ENCODE measurements around the gene BCAS3.
A peak's percentile ranks its signal among the peaks of the same experiment; 100 is the strongest.

Gene BCAS3

DNA sequence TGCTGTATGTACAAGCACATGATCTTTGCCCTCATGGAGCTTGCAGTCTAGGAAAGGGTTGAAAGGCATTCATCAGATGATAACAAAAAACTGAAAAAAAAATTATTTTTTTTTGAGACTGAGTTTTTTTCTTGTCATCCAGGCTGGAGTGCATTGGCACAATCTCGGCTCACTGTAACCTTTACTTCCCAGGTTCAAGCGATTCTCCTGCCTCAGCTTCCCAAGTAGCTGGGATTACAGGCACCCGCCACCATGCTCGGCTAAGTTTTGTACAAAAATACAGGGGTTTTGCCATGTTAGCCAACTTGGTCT is 38.7 kb upstream of the BCAS3 start:
- TF ChIP-seq, protein P1, sequence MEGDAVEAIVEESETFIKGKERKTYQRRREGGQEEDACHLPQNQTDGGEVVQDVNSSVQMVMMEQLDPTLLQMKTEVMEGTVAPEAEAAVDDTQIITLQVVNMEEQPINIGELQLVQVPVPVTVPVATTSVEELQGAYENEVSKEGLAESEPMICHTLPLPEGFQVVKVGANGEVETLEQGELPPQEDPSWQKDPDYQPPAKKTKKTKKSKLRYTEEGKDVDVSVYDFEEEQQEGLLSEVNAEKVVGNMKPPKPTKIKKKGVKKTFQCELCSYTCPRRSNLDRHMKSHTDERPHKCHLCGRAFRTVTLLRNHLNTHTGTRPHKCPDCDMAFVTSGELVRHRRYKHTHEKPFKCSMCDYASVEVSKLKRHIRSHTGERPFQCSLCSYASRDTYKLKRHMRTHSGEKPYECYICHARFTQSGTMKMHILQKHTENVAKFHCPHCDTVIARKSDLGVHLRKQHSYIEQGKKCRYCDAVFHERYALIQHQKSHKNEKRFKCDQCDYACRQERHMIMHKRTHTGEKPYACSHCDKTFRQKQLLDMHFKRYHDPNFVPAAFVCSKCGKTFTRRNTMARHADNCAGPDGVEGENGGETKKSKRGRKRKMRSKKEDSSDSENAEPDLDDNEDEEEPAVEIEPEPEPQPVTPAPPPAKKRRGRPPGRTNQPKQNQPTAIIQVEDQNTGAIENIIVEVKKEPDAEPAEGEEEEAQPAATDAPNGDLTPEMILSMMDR (IDR thresholded peaks at IDR 0.05; ENCODE audit: insufficient read depth, low read depth, low read length, missing control alignments), result no peak
- no peak for DNase-seq (ENCODE audit: low read depth)
- H3K4me3 ChIP-seq (ENCODE audit: low read length), result no peak overlapping the region

DNA sequence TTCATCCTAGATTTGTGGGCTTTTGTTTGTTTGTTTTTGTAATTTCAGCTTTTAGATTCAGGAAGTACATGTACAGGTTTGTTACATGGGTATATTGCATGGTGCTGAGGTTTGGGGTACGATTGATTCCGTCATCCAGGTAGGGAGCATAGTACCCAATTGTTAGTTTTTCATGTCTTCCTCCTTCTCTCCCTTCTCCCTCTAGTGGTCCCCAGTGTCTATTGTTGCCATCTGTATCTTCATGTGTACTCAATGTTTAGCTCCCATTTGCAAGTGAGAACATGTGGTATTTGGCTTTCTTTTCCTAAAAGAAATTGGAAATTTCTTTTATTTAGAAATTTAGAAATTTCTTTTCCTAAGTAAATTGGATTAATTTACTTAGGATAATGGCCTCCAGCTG is 37.1 kb upstream of the BCAS3 start:
- TF ChIP-seq, protein P1 (IDR thresholded peaks at IDR 0.05; ENCODE audit: insufficient read depth, low read depth, low read length, missing control alignments), result peak; percentile 42

DNA sequence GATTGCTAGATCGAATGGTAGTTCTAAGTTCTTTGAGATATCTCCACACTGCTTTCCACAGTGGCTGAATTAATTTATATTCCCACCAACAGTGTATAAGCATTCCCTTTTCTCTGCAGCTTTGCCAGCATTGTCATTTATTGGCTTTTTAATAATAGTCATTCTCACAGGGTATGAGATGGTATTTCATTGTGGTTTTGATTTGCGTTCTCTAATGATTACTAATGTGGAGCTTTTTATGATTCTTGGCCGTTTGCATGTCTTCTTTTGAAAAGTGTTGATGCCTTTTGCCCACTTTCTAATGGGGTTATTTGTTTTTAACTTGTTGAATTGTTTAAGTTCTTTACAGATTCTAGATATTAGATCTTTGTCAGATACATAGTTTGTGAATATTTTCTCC is 36.5 kb upstream of the BCAS3 start:
- H3K4me3 ChIP-seq (ENCODE audit: low read length), result no peak overlapping the region
- TF ChIP-seq, protein P1 (IDR thresholded peaks at IDR 0.05; ENCODE audit: insufficient read depth, low read depth, low read length, missing control alignments), result no peak

More for the DNA sequence above, 37.1 kb upstream of the BCAS3 start:
- H3K4me3 ChIP-seq (ENCODE audit: low read length), result no peak overlapping the region
- peak; percentile 27 for DNase-seq (ENCODE audit: low read depth)

DNA sequence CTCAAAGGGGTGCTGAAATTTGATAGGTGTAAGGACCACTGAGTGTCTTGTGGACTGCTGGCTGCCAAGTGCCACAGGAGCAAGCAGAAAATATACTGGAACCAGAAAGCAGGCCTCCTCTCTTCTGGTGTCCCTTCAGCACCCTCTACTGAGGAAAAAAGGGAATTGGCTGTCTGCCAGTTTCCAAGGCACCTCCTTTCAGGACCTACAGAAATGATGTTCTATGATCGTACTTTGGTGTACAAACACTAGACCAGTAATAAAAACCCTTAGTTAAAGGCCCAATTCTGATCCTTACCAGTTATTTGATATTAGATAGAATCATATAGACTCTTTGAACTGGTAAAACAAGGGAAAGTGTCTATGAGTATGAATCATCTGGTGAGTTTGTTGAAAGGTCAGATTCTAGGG is 35.8 kb upstream of the BCAS3 start:
- TF ChIP-seq, protein P1 (IDR thresholded peaks at IDR 0.05; ENCODE audit: insufficient read depth, low read depth, low read length, missing control alignments), result peak; percentile 59
- no peak overlapping the region for H3K4me3 ChIP-seq (ENCODE audit: low read length)
- DNase-seq (ENCODE audit: low read depth), result peak; percentile 86

More for the DNA sequence above, 36.5 kb upstream of the BCAS3 start:
- no peak for DNase-seq (ENCODE audit: low read depth)

DNA sequence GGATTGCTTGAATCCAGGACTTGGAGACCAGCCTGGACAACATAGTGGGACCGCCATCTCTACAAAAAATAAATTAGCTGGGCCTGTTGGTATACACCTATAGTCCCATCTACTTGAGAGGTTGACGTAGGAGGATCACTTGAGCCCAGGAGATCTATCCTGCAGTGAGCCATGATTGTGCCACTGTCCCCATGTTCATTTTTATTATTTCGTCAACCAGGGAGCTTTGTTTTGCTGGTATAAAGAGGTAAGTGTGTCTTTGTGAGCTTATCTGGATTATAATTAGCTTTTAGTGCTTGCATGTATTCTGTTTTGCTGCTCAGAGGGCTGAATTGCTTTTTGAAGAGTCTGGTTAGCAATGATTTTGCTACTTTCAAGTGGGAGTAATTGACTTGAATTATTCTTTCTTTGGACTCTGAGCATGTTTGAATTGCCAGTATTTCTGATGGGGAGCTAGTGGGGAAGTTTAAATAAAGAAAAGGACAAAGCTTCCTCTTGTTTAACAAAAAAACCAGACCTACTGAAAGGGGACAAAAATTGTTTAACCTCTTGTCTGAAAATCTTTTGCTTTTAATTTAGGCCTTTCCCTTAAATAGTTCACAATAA is 31.6 kb upstream of the BCAS3 start:
- no peak overlapping the region for H3K4me3 ChIP-seq (ENCODE audit: low read length)
- DNase-seq (ENCODE audit: low read depth), result no peak
- TF ChIP-seq, protein P1 (IDR thresholded peaks at IDR 0.05; ENCODE audit: insufficient read depth, low read depth, low read length, missing control alignments), result no peak

DNA sequence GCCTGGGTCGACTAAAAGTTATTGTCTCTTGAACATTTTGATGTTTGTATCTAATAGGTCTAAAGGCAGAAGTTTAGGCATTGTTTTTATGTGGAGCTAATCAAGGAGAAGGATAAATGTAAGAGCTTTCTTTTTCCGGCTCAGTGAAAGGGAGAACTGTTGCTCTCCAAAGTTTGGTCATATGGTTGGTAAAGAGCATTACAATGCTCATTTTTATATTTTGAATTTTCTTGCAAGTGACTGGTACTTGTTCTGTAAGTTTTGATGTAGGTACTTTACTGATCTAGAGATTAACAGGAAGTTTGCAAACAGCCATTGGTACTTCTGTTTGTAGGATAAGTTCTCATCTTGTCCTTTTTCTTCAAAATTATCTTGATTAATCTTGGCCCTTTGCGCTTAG is 30.9 kb upstream of the BCAS3 start:
- TF ChIP-seq, protein P1 (IDR thresholded peaks at IDR 0.05; ENCODE audit: insufficient read depth, low read depth, low read length, missing control alignments), result no peak
- no peak overlapping the region for H3K4me3 ChIP-seq (ENCODE audit: low read length)
- no peak for DNase-seq (ENCODE audit: low read depth)

DNA sequence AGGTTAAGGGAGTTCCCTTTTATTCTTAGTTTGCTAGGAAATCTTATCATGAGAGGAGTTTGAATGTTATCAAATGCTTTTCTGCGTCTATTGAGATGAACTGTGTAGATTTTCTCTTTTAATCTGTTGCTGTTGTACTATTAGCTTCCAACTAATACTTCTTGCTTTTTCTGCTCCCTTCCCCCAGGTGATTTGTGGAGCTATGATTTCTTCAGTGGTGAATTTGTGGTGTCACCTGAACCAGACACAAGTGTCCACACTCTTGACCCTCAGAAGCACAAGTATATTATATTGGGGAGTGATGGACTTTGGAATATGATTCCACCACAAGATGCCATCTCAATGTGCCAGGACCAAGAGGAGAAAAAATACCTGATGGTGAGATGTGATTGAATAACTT is 29.9 kb upstream of the BCAS3 start:
- H3K4me3 ChIP-seq (ENCODE audit: low read length), result no peak overlapping the region
- TF ChIP-seq, protein P1 (IDR thresholded peaks at IDR 0.05; ENCODE audit: insufficient read depth, low read depth, low read length, missing control alignments), result no peak
- no peak for DNase-seq (ENCODE audit: low read depth)
